ENCODE data around the gene FABP3. TPM values are rescaled to one million over a fixed set of nuclear protein-coding genes. Genes with fewer than 3 reads are reported as not detected.

FABP3 gene
- total and polyA plus RNA-seq, 10 of the 15 experiments (the other 5 are each of a cell fraction or from before 2014, with no cell fraction given): 0.36 to 1.2 (median 0.67) TPM; not detected in 2

DNA sequence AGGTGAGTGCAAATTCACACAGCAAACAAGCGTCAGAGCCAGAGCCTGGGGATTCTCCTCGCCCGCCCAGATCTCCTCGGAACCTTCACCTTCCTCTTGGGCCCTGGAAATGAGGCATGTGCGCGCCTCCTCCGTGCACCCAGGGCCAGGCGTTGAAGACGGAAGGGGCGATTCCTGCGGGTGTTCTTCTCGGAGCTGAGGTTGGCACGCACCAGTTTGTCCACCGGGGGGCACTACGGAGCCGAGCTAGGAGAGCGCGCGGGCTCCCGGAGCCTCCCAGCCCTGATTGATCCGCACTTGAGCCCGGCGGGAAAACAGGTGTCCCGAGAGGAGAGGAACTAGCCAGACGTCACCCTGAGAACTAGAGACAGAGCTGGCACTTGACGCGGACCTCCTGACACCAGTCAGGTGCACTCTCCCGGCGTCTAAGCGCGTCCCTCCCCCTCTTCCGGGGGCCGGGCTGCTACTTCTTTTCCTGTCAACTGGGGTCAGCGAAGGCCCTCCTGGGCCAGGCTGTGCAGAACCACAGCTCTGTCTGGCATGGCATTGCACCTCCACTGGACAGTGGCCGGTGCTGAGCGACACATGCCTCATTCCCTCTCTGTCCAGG is 21.8 kb upstream of the FABP3 start (continued):
- no peak for TF ChIP-seq STAT1 (conservative IDR thresholded peaks at IDR 0.05)
- no peak; the same call in 1 of the 2 replicates for TF ChIP-seq PKNOX1 (IDR thresholded peaks at IDR 0.05)
- no peak for TF ChIP-seq NRF1 (conservative IDR thresholded peaks at IDR 0.05; ENCODE audit: low read depth, low read length)
- TF ChIP-seq MTA3 (IDR thresholded peaks at IDR 0.05; ENCODE audit: borderline replicate concordance, low read length): no peak
- TF ChIP-seq SUPT20H (IDR thresholded peaks at IDR 0.05; ENCODE audit: borderline replicate concordance, control insufficient read depth, low read depth, low read length): no peak
- no peak for TF ChIP-seq ZSCAN29 (IDR thresholded peaks at IDR 0.05)
- TF ChIP-seq EZH2 (IDR thresholded peaks at IDR 0.05; ENCODE audit: borderline replicate concordance, control insufficient read depth, low read depth, low read length): no peak
- TF ChIP-seq TARDBP (IDR thresholded peaks at IDR 0.05; ENCODE audit: borderline replicate concordance): no peak
- no peak for TF ChIP-seq FOXM1 (IDR thresholded peaks at IDR 0.05; ENCODE audit: low read depth, low read length)
- peak; percentile 60; the same call in 1 of the 2 replicates for TF ChIP-seq SMC3 (IDR thresholded peaks at IDR 0.05; ENCODE audit: borderline replicate concordance, low read length)
- no peak for TF ChIP-seq TAF1 (IDR thresholded peaks at IDR 0.05; ENCODE audit: borderline replicate concordance, low read depth, low read length)
- no peak for TF ChIP-seq CEBPB (IDR thresholded peaks at IDR 0.05; ENCODE audit: borderline replicate concordance in 1 of 2, low read depth in 2 of 2, low read length in 2 of 2)
- no peak for TF ChIP-seq CREB1 (IDR thresholded peaks at IDR 0.05; ENCODE audit: low read depth)
- TF ChIP-seq POU2F2 (IDR thresholded peaks at IDR 0.05; ENCODE audit: borderline replicate concordance, low read depth, low read length): no peak
- TF ChIP-seq EGR1 (IDR thresholded peaks at IDR 0.05; ENCODE audit: borderline replicate concordance in 1 of 2, low read depth in 2 of 2, low read length in 2 of 2): no peak
- no peak for TF ChIP-seq ZZZ3 (IDR thresholded peaks at IDR 0.05; ENCODE audit: control insufficient read depth, insufficient read length, low read depth)
- TF ChIP-seq POLR2A (IDR thresholded peaks at IDR 0.05; ENCODE audit: low read depth, low read length): no peak
- no peak for TF ChIP-seq MTA2 (IDR thresholded peaks at IDR 0.05; ENCODE audit: low read depth)
- TF ChIP-seq JUND (IDR thresholded peaks at IDR 0.05; ENCODE audit: low read depth, low read length): no peak
- TF ChIP-seq RAD51 (IDR thresholded peaks at IDR 0.05): peak; percentile 44; the same call in 1 of the 2 replicates
- TF ChIP-seq GATAD2B (conservative IDR thresholded peaks at IDR 0.05; ENCODE audit: low read depth): peak; percentile 65; the same call in 1 of the 2 replicates
- TF ChIP-seq ZBTB40 (IDR thresholded peaks at IDR 0.05; ENCODE audit: borderline replicate concordance): no peak
- TF ChIP-seq NBN (IDR thresholded peaks at IDR 0.05): peak; percentile 70; the same call in 1 of the 2 replicates
- no peak for TF ChIP-seq POLR2AphosphoS5 (IDR thresholded peaks at IDR 0.05; ENCODE audit: low read length)
- no peak for TF ChIP-seq FOS (IDR thresholded peaks at IDR 0.05; ENCODE audit: borderline replicate concordance, extremely low read depth, insufficient read length)
- TF ChIP-seq ZNF207 (IDR thresholded peaks at IDR 0.05; ENCODE audit: borderline replicate concordance): no peak
- no peak for TF ChIP-seq SUZ12 (IDR thresholded peaks at IDR 0.05; ENCODE audit: unreplicated experiment)
- TF ChIP-seq FOXK2 (IDR thresholded peaks at IDR 0.05): 0 out of 2 replicates have a peak, but pooled peaks have one; percentile 24

Measured in GM12878 (cell line).